ENCODE data around the gene KCNQ1. TPM values are rescaled to one million over a fixed set of nuclear protein-coding genes. Genes with fewer than 3 reads are reported as not detected.

Gene KCNQ1
- total and polyA plus RNA-seq, 2 donors (not counting 3 experiments of a cell fraction or from before 2014, with no cell fraction given), result 0.07 to 0.09 TPM

DNA sequence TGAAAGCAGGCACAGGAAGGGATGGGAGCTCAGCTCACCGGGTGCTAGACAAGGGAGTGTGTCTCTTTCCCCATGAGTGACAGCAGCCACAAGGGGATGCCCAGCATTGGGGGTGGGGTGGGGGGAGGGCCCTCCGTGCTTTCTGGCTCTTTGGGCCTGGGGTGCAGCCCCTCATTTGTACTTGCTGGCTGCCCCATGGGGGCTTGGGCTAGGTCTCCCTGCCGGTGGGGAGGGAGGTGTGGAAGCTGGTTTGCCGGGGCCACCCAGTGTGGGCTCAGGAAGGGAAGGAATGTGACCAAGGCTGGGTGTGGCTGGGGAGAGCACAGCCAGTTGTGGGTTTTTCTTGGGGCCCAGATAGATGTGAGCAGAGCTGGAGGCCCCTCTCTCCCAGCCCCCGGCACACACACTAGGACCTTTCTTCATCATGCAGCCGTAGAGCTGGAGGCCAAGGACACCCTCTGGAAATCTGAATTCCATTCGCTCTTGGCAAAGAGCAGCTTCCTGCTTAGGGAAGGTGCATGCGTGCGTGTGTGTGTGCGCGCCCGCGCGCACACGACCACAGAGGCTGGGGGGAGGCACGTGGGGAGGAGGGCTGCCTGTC is 229.2 kb downstream of the KCNQ1 start:
- FAIRE-seq, result no peak

More for the DNA sequence above, 229.2 kb downstream of the KCNQ1 start:
- Histone ChIP-seq H3K9me3 (replicated peaks; ENCODE audit: control insufficient read depth, insufficient read depth, low read length) (no peaks in the 10 kb centered on the region), H3K4me1 (ENCODE audit: control insufficient read depth, extremely low read depth, insufficient read depth, low read length) (no peaks in the 10 kb centered on the region), H4K20me1 (replicated peaks; ENCODE audit: control insufficient read depth, extremely low read depth, insufficient read depth, low read length) (no peaks in the 10 kb centered on the region), H3K36me3 (ENCODE audit: control insufficient read depth in 2 of 2, extremely low read depth in 1 of 2, insufficient read depth in 2 of 2, low read length in 2 of 2) (no peaks in the 10 kb centered on the region), H3K4me3 (replicated peaks in 1 of 3; ENCODE audit: insufficient read depth in 1 of 3, low read depth in 1 of 3, low read length in 3 of 3) (no peak overlapping the region), H3K9ac (replicated peaks; ENCODE audit: extremely low read depth, insufficient read depth, low read length) (no peak overlapping the region), H3K79me2 (ENCODE audit: control insufficient read depth, insufficient read depth, low read length) (peaks cover 3% of the 10 kb centered on the region), H3K27me3 (ENCODE audit: control insufficient read depth in 2 of 2, insufficient read depth in 2 of 2, low read length in 2 of 2) (no peaks in the 10 kb centered on the region), H3K4me2 (ENCODE audit: insufficient read depth, low read length) (no peak overlapping the region), H2AFZ (ENCODE audit: low read depth, low read length) (no peak overlapping the region), H3K9me1 (replicated peaks; ENCODE audit: control insufficient read depth, extremely low read depth, insufficient read depth, low read length) (no peaks in the 10 kb centered on the region), H3K27ac (ENCODE audit: insufficient read depth, low read depth, low read length) (no peak overlapping the region)
- dilution Hi-C loops (cut with MboI; ENCODE audit: extremely low pct_ligation_motif_present, low sequenced_read_pairs), result no loop called here
- ChIA-PET POLR2A (interaction anchor here (1.1 kb wide), 1 partner anchor 28 kb away, joined by 4 read pairs; no protein-coding TSS in a partner anchor), CTCF (interaction anchor here (0.9 kb wide), 1 partner anchor 214 kb away, joined by 3 read pairs; no protein-coding TSS in a partner anchor)
- intact Hi-C loops (cut with micrococcal nuclease), result no loop called here
- no peak for DNase-seq (ENCODE audit: low read depth, low spot score)
- no TSS peak for BruUV-seq (replicated peaks)
- TF ChIP-seq GATA2 (IDR thresholded peaks at IDR 0.05; ENCODE audit: insufficient read depth, insufficient read length, low read depth, low read length) (no peak), JUN (IDR thresholded peaks at IDR 0.05; ENCODE audit: borderline replicate concordance, insufficient read depth, insufficient read length, low read depth) (no peak), MYC (IDR thresholded peaks at IDR 0.05; ENCODE audit: low read depth, low read length) (no peak), POLR2A (IDR thresholded peaks at IDR 0.05; ENCODE audit: low read depth, low read length) (no peak)
- TF ChIP-seq, protein P1, sequence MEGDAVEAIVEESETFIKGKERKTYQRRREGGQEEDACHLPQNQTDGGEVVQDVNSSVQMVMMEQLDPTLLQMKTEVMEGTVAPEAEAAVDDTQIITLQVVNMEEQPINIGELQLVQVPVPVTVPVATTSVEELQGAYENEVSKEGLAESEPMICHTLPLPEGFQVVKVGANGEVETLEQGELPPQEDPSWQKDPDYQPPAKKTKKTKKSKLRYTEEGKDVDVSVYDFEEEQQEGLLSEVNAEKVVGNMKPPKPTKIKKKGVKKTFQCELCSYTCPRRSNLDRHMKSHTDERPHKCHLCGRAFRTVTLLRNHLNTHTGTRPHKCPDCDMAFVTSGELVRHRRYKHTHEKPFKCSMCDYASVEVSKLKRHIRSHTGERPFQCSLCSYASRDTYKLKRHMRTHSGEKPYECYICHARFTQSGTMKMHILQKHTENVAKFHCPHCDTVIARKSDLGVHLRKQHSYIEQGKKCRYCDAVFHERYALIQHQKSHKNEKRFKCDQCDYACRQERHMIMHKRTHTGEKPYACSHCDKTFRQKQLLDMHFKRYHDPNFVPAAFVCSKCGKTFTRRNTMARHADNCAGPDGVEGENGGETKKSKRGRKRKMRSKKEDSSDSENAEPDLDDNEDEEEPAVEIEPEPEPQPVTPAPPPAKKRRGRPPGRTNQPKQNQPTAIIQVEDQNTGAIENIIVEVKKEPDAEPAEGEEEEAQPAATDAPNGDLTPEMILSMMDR (IDR thresholded peaks at IDR 0.05; ENCODE audit: extremely low read depth in 1 of 2, insufficient read depth in 1 of 2, low read depth in 1 of 2, low read length in 2 of 2), result no peak
